T-helper 2 cell (primary cell): Measurements from ENCODE around the gene ADAMTS18.
"Not testable (repeated sequence)": the region's sequence is repeated elsewhere in the genome, so short reads cannot be mapped to it uniquely, and the experiment has no call there.

Experiments used
- DNase-seq, 5 experiments: peaks; one replicate each; pipeline versions ENCODE4 v3.0.0 to v3.0.0-alpha.2; 2012 to 2022

The ADAMTS18 gene

GRCh38 chr16:77277571-77277970 is 157.3 kb downstream of the ADAMTS18 start:
- no peak for DNase-seq

- no peak for DNase-seq
These were observed 157.7 kb downstream of the ADAMTS18 start for GRCh38 chr16:77277141-77277540.

GRCh38 chr16:77276661-77277060 is 158.2 kb downstream of the ADAMTS18 start:
- no peak for DNase-seq

DNA sequence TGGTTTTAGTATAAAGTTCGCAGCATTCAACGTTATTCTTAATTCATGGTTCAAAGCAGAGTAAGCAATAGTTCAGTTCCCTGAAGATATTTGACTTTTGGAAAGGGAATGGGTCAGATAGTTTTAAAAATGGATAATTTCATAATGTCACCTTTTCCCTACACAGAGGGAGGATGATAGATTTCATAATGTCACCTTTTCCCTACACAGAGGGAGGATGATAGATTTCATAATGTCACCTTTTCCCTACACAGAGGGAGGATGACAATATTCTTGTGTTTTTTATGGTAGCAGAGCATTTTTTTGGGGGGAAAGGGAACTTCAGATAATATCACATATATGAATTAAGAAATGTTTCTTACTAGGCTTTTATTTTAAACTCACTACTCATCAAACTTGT is 159.5 kb downstream of the ADAMTS18 start:
- DNase-seq: not testable (repeated sequence)

DNA sequence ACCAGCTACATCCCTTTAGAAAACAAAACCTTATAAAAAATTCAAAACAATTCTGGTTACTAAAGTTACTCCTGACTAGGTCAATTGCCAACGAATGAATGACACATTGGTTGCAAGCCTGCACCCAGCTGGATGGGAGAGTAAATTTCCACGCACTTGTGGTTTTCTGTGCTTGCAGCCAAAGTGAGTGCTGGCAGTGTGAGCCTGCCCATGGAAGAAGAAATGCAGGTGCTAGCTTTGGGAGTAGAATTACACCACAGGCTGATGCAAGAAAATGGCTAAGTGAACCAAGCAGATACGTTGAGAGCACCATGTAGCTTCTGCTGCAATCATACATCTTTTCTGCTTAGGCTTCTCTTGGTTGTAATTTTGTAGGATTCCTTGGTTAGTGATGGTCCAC is 161.0 kb downstream of the ADAMTS18 start:
- no peak for DNase-seq

- DNase-seq: no peak
These were observed 163.1 kb downstream of the ADAMTS18 start for GRCh38 chr16:77271532-77272426.

- DNase-seq: not testable (repeated sequence)
These were observed 168.6 kb downstream of the ADAMTS18 start for GRCh38 chr16:77266185-77266584.

GRCh38 chr16:77262971-77263370 is 171.9 kb downstream of the ADAMTS18 start:
- DNase-seq: no peak

DNA sequence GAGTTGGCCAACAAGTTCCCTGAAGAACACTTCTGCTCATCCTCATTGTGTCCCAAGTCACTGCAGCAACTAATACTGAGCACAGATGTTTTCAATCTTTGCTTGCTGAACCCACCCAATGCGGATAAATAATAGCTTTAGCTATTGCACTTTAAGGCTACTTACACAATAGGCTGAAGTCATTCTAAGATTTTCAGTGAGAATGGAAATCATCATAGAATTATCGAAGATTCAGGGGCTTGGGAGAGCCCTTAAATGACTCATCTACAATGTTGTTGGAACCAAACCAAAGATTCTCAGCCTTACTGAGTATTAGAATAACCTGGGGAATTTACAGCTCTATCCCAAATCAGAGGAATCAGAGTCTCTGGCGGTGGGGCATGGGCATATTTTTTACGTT is 184.4 kb downstream of the ADAMTS18 start:
- DNase-seq: no peak

DNA sequence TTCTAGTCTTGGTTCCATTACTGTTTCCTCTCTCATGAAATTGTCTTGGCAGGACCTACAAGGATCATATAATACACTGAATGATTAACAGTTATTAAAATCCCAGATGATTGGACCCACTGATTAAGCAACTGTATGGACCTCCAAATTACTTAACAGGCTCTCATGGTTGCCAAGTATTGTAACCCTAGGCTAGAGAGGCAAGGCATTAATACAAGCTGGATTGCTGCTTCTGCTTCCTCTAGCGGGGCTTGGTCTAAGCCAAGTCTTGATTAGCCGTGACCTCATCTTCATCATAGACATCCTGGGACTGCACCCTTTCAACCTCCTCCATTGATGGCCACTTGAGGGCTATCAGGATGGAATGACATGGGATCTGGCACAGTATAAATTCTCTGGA is 188.7 kb downstream of the ADAMTS18 start:
- DNase-seq: no peak

GRCh38 chr16:77242471-77242870 is 192.4 kb downstream of the ADAMTS18 start:
- DNase-seq: not testable (repeated sequence)

DNA sequence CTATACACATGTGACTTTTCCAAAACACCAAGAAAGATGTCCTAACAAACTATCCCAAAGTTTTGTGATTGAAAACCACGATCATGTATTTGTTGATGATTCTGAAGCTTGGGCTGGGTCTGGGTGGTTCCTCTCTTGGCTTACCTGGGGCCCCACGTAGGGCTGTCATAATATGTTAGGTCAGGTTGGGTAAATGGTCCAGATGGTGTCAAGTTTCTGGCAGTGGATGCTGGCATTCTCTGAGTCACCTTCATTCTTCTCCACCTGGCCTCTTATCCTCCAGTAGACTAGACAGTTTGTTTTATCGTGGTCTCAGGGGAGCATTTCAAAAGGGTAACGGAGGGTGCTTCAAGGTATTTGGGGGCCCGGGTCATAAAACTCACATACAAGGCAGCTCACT is 196.2 kb downstream of the ADAMTS18 start:
- DNase-seq: no peak

- peak; percentile 68 to 82 (median 76) for DNase-seq
These were observed 198.7 kb downstream of the ADAMTS18 start for GRCh38 chr16:77236063-77236511.

- no peak for DNase-seq
These were observed 200.2 kb downstream of the ADAMTS18 start for GRCh38 chr16:77234611-77235010.

GRCh38 chr16:77233799-77234519 is 200.9 kb downstream of the ADAMTS18 start:
- no peak for DNase-seq
